Measurements from ENCODE around the gene SFXN5. TPM values are rescaled to one million over a fixed set of nuclear protein-coding genes. Genes with fewer than 3 reads are reported as not detected.

SFXN5 gene
- total RNA-seq, 1 donor from 2014 or later = 12.7 TPM

DNA sequence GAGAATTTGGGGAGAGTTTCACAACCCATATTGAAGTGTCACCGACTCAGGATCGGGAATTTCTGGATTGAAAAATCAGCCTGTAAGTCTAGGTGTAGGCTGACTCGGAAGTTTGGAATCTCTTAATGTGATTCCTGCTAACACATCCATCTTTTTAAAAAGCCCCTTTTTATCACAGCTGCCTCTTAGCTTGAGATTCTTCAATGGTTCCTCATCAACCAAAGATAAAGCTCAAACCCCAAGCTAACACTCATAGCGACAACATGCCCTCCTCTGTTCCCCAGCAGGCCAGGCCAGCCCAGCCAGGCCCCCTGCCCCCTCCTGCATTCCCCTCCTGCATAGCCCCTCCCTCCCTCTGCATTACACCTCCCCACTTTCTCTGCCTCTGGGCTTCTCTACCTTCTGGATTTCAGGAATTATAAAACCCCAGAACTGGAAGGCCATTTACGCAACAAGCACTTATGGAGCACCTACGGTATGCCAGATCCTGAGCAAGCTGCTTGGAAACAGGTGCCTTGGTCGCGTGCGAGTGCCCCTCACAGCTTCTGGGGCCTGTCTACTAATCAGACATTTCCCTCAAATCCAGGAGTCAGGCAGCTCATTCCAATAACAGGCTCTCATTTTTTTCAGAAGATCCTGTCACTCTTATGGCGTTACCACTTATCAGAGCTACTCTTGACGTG lies 90.8 kb downstream of the SFXN5 start:
- no peak for DNase-seq (ENCODE audit: extremely low spot score, unreplicated experiment)
- H3K4me1 Mint-ChIP-seq (ENCODE audit: unreplicated experiment) = no peaks in the 10 kb centered on the region
- no peak overlapping the region for H3K4me3 Mint-ChIP-seq (ENCODE audit: unreplicated experiment)
- TF ChIP-seq, protein P1, sequence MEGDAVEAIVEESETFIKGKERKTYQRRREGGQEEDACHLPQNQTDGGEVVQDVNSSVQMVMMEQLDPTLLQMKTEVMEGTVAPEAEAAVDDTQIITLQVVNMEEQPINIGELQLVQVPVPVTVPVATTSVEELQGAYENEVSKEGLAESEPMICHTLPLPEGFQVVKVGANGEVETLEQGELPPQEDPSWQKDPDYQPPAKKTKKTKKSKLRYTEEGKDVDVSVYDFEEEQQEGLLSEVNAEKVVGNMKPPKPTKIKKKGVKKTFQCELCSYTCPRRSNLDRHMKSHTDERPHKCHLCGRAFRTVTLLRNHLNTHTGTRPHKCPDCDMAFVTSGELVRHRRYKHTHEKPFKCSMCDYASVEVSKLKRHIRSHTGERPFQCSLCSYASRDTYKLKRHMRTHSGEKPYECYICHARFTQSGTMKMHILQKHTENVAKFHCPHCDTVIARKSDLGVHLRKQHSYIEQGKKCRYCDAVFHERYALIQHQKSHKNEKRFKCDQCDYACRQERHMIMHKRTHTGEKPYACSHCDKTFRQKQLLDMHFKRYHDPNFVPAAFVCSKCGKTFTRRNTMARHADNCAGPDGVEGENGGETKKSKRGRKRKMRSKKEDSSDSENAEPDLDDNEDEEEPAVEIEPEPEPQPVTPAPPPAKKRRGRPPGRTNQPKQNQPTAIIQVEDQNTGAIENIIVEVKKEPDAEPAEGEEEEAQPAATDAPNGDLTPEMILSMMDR (IDR thresholded peaks at IDR 0.05) = no peak
- no peak overlapping the region for H3K27ac Mint-ChIP-seq (ENCODE audit: unreplicated experiment)
- peaks cover 4% of the 10 kb centered on the region for H3K36me3 Mint-ChIP-seq (ENCODE audit: unreplicated experiment)
- H3K9me3 Mint-ChIP-seq (ENCODE audit: unreplicated experiment) = no peaks in the 10 kb centered on the region
- no peaks in the 10 kb centered on the region for H3K27me3 Mint-ChIP-seq (ENCODE audit: unreplicated experiment)

DNA sequence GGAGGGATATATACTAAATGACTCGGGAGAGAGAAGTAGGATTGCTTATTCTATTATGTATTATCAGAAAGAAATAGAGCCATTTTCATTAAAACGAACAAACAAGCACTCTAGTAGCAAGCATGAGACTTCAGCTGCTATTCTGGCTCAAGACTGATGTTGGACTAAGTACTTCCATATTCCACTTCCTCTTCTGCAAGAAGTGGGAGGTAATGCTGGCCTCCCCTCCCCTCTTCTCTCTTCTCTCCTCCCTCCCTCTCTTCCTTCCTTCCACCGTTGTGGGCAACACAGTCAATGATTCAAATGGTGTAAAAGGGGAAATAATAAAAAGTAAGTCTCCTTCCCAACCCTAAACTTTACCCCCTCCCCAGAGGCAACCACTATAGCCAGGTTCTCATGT lies 91.6 kb downstream of the SFXN5 start:
- no peaks in the 10 kb centered on the region for H3K4me1 Mint-ChIP-seq (ENCODE audit: unreplicated experiment)
- no peaks in the 10 kb centered on the region for H3K9me3 Mint-ChIP-seq (ENCODE audit: unreplicated experiment)

DNA sequence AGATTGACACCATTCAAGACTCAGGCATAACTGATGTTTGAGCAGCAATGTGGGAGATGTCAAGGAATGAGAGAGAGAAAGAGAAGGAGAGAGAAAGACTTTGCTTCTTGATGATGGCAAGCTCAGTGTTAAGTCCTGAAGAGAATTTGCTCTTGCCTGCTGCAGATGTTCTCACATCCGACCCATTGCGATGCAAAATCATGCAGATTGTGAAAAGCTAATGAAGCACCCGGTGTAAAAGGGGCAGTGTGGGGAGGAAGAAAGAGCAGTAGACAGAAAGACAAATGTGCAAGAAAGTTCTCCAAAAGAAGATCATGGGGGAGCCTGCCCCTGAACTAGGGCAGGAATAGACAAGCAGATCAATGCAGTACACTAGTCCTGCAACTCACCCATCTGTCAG lies 96.5 kb downstream of the SFXN5 start:
- H3K27ac Mint-ChIP-seq (ENCODE audit: unreplicated experiment) = no peak overlapping the region
- peaks cover 2% of the 10 kb centered on the region for H3K36me3 Mint-ChIP-seq (ENCODE audit: unreplicated experiment)
- H3K27me3 Mint-ChIP-seq (ENCODE audit: unreplicated experiment) = no peaks in the 10 kb centered on the region
- DNase-seq (ENCODE audit: extremely low spot score, unreplicated experiment) = no peak
- H3K9me3 Mint-ChIP-seq (ENCODE audit: unreplicated experiment) = no peaks in the 10 kb centered on the region
- no peak overlapping the region for H3K4me3 Mint-ChIP-seq (ENCODE audit: unreplicated experiment)
- H3K4me1 Mint-ChIP-seq (ENCODE audit: unreplicated experiment) = no peaks in the 10 kb centered on the region
- TF ChIP-seq, protein P1 (IDR thresholded peaks at IDR 0.05) = no peak

More for the DNA sequence above, 91.6 kb downstream of the SFXN5 start:
- Mint-ChIP-seq H3K27ac (ENCODE audit: unreplicated experiment) (no peak overlapping the region), H3K36me3 (ENCODE audit: unreplicated experiment) (peaks cover 4% of the 10 kb centered on the region), H3K27me3 (ENCODE audit: unreplicated experiment) (no peaks in the 10 kb centered on the region), H3K4me3 (ENCODE audit: unreplicated experiment) (no peak overlapping the region)
- TF ChIP-seq, protein P1 (IDR thresholded peaks at IDR 0.05) = no peak
- DNase-seq (ENCODE audit: extremely low spot score, unreplicated experiment) = no peak

DNA sequence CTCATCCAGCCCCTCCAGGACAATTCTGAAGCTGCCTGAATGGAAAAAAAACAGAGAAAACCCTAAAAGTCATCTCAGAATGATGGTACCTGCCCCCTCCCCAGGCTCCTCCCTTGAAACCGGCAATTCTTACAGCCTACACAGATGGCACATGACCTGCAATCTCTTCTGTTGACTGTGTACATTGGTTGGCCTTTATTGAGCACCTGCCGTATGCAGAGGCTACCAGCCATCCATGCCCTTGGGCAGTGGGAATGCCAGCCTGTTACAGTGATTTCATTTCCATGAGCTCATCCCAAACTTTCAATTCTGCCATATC lies 97.1 kb downstream of the SFXN5 start:
- TF ChIP-seq, protein P1 (IDR thresholded peaks at IDR 0.05) = no peak
- H3K27me3 Mint-ChIP-seq (ENCODE audit: unreplicated experiment) = no peaks in the 10 kb centered on the region
- no peak overlapping the region for H3K27ac Mint-ChIP-seq (ENCODE audit: unreplicated experiment)
- no peak for DNase-seq (ENCODE audit: extremely low spot score, unreplicated experiment)
- H3K4me1 Mint-ChIP-seq (ENCODE audit: unreplicated experiment) = no peaks in the 10 kb centered on the region
- H3K36me3 Mint-ChIP-seq (ENCODE audit: unreplicated experiment) = peaks cover 5% of the 10 kb centered on the region
- H3K9me3 Mint-ChIP-seq (ENCODE audit: unreplicated experiment) = no peaks in the 10 kb centered on the region
- no peak overlapping the region for H3K4me3 Mint-ChIP-seq (ENCODE audit: unreplicated experiment)

DNA sequence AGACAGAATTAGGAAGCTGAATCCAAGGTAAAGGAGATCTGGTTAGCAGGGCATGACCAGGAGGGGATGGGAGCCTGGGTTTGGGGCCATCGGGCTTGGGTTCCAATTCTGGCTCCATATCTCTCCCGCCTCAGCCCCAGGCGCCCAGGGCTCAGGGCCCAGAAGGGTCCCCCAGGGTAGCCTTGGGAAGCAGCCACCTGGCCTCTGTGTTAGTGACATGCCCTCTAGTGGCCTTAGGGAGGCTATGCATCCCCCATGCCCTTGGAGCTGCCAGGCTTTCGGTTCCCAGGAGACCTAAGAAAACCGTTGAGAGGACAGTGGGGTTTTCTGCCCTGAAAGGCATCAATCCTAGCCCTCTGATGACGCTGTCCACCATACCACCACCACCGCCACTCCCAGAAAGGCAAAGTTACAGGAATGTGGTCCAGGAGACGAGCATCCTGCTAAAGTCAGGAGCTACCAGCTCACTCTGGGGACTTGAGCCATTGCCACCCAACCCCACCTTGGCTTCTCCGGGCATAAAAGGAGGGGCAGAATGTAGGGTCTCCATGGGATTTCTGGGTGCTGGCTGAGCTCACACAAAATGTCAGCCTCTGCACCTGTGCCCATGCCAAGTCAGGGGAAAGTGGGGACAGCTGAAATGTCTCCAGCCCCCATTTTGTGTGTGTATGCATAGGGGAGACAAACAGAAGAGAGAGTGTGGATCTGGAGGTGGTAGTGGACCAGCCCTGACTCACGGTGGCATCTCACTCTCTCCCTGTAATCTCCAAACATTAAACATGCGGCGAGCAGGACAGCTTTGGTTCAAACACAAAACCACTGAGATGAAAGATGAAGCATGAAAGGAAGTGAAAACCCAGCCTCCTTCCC lies 97.7 kb downstream of the SFXN5 start:
- no peak for DNase-seq (ENCODE audit: extremely low spot score, unreplicated experiment)
- H3K36me3 Mint-ChIP-seq (ENCODE audit: unreplicated experiment) = peaks cover 5% of the 10 kb centered on the region
- no peak overlapping the region for H3K4me3 Mint-ChIP-seq (ENCODE audit: unreplicated experiment)
- H3K4me1 Mint-ChIP-seq (ENCODE audit: unreplicated experiment) = no peaks in the 10 kb centered on the region
- no peaks in the 10 kb centered on the region for H3K9me3 Mint-ChIP-seq (ENCODE audit: unreplicated experiment)
- TF ChIP-seq, protein P1 (IDR thresholded peaks at IDR 0.05) = peak; percentile 81
- H3K27me3 Mint-ChIP-seq (ENCODE audit: unreplicated experiment) = no peaks in the 10 kb centered on the region
- no peak overlapping the region for H3K27ac Mint-ChIP-seq (ENCODE audit: unreplicated experiment)
